GM19372 (cell line): Measurements from ENCODE around the gene APOC3.

Source experiments
- ATAC-seq: cut with Tn5 transposase; IDR thresholded peaks from one replicate; pipeline ENCODE4 v1.9.1; 2021; ENCODE audit warnings: mild to moderate bottlenecking, low read depth, moderate library complexity; ENCODE audit not compliant: unreplicated experiment

APOC3 gene

DNA sequence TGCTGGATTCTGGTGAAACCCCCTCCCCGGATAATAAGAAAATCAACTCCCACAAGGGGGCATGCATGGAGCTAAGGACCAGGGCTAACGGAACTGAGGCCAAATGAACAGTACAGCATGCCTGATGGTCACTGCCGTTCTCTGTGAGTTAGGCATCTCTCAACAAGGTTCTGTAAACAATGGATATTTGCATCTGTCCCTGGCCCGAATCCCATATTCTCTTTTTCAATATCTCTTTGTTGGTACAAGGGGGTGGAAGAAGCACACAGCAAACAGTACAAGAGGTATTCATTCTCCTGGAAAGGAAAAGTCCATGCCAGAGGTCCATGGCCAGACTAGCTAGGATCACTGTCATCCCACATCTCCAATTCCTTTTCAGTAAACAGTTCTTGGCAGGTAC is 39.9 kb downstream of the APOC3 start:
- ATAC-seq, result no peak

DNA sequence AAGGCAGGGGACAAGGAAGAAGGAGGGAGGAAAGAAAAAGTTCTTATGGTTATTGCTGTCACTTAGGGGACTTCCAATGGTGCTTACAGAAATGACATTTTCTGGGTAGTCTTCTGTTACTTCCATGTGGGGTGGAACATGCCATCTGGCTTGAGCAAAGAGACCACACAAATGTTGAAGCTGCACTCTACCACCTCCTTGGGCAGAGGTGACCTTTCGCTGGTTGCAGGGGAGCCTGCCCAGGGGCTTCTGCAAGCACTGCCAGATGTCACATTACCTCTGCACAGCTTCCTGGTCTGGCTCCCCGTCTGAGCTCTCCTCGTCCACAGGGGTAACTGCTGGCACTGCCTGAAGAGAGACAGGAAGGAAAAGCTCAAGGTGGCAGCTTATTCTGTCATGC is 40.3 kb downstream of the APOC3 start:
- ATAC-seq, result no peak

DNA sequence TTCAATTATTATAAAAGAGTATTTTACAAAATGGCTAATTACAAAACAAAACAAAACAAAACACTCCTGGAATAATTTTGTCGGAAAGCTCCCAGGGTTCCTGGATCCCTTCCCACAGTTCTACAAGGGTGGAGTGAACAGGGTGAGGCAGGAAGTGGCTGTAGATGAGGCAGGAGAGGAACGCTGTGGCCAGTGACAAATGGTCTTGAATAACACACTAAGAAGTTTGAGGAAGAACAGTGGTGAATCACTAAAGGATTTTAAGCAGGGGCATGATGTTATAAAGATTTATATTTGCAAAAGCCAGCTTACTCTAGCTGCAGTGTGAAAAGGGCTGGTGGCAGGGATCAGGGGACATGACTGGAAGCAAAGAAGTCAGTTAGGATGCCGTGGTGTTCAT is 41.5 kb downstream of the APOC3 start:
- no peak for ATAC-seq

GRCh38 chr11:116873381-116873780 is 43.7 kb downstream of the APOC3 start:
- no peak for ATAC-seq

DNA sequence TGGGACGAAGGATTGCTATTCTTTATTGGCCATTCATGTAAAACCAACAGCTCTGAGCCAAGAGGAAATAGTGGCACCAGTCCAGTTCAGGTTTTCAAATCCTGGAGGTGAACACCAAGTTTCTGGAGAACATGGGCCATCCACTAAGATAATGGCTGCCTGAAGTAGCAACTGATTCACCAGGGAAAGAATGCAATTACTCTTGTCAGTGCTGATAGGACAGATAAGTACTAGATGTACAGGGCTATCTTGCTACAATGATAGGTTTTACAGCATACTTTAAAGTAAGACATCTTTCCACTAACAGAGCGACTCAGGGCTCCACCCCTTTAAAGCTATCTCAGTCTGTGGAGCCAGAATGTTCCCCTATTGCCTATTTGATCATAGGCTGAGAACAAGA is 44.5 kb downstream of the APOC3 start:
- no peak for ATAC-seq

GRCh38 chr11:116875194-116875593 is 45.5 kb downstream of the APOC3 start:
- ATAC-seq, result no peak

- no peak for ATAC-seq
These were observed 46.9 kb downstream of the APOC3 start for GRCh38 chr11:116876656-116877055.

- no peak for ATAC-seq
These were observed 50.3 kb downstream of the APOC3 start for GRCh38 chr11:116879800-116880625.

GRCh38 chr11:116881143-116881542 is 51.4 kb downstream of the APOC3 start:
- no peak for ATAC-seq

- ATAC-seq, result no peak
These were observed 52.7 kb downstream of the APOC3 start for GRCh38 chr11:116882386-116882785.
